Measurements from ENCODE around the gene B3GNT7. TPM values are rescaled to one million over a fixed set of nuclear protein-coding genes. Genes with fewer than 3 reads are reported as not detected.

B3GNT7 gene
- total RNA-seq, 1 donor from 2014 or later: 0.90 TPM

- Histone ChIP-seq H4K20me1 (ENCODE audit: low read depth) (no peaks in the 10 kb centered on the region), H3K4me2 (no peak overlapping the region), H2AFZ (replicated peaks) (no peak overlapping the region), H3K4me3 (no peak overlapping the region), H3K4me1 (no peaks in the 10 kb centered on the region), H3K27me3 (no peaks in the 10 kb centered on the region), H3F3A (ENCODE audit: low read depth) (no peaks in the 10 kb centered on the region), H3K9ac (no peak overlapping the region), H3K79me2 (ENCODE audit: low read depth) (no peaks in the 10 kb centered on the region), H3K9me3 (ENCODE audit: low read depth) (no peaks in the 10 kb centered on the region), H3K36me3 (no peaks in the 10 kb centered on the region), H3K27ac (no peak overlapping the region)
- TF ChIP-seq EZH2 (IDR thresholded peaks at IDR 0.05) (no peak), EZH2phosphoT487 (IDR thresholded peaks at IDR 0.05) (no peak), CTCF (IDR thresholded peaks at IDR 0.05) (no peak)
- H3K27ac Mint-ChIP-seq: no peak overlapping the region
- H3K36me3 Mint-ChIP-seq: no peaks in the 10 kb centered on the region
- H3K27me3 Mint-ChIP-seq (ENCODE audit: insufficient read depth, low read depth): no peaks in the 10 kb centered on the region
- H3K4me3 Mint-ChIP-seq: no peak overlapping the region
- peaks cover 3% of the 10 kb centered on the region for H3K9me3 Mint-ChIP-seq
- DNase-seq (ENCODE audit: low spot score): no peak
- H3K4me1 Mint-ChIP-seq: no peaks in the 10 kb centered on the region
Measured at GRCh38 chr2:231422056-231422455, 26.5 kb downstream of the B3GNT7 start.

- H3K4me1 Mint-ChIP-seq: no peaks in the 10 kb centered on the region
- H3K36me3 Mint-ChIP-seq: no peaks in the 10 kb centered on the region
- DNase-seq (ENCODE audit: low spot score): no peak
Measured at GRCh38 chr2:231423176-231423575, 27.7 kb downstream of the B3GNT7 start.

GRCh38 chr2:231425291-231425810 lies 29.8 kb downstream of the B3GNT7 start:
- Histone ChIP-seq H3F3A (ENCODE audit: low read depth) (no peaks in the 10 kb centered on the region), H3K36me3 (no peaks in the 10 kb centered on the region), H3K9me3 (ENCODE audit: low read depth) (no peaks in the 10 kb centered on the region), H3K27ac (no peak overlapping the region), H2AFZ (replicated peaks) (peak overlapping the region; percentile 19), H3K27me3 (no peaks in the 10 kb centered on the region), H3K4me2 (no peak overlapping the region), H3K4me3 (no peak overlapping the region), H3K79me2 (ENCODE audit: low read depth) (no peaks in the 10 kb centered on the region), H3K4me1 (no peaks in the 10 kb centered on the region), H4K20me1 (ENCODE audit: low read depth) (no peaks in the 10 kb centered on the region), H3K9ac (no peak overlapping the region)
- Mint-ChIP-seq H3K27me3 (ENCODE audit: insufficient read depth, low read depth) (peaks cover 3% of the 10 kb centered on the region), H3K9me3 (peaks cover 3% of the 10 kb centered on the region), H3K36me3 (no peaks in the 10 kb centered on the region), H3K4me3 (no peak overlapping the region), H3K4me1 (peaks cover 2% of the 10 kb centered on the region), H3K27ac (no peak overlapping the region)
- DNase-seq (ENCODE audit: low spot score): no peak
- TF ChIP-seq EZH2 (IDR thresholded peaks at IDR 0.05) (no peak), EZH2phosphoT487 (IDR thresholded peaks at IDR 0.05) (no peak), CTCF (IDR thresholded peaks at IDR 0.05) (no peak)

More at GRCh38 chr2:231423176-231423575, 27.7 kb downstream of the B3GNT7 start:
- TF ChIP-seq EZH2 (IDR thresholded peaks at IDR 0.05) (no peak), CTCF (IDR thresholded peaks at IDR 0.05) (no peak), EZH2phosphoT487 (IDR thresholded peaks at IDR 0.05) (no peak)
- H3K27me3 ChIP-seq: no peaks in the 10 kb centered on the region
- Mint-ChIP-seq H3K4me3 (no peak overlapping the region), H3K9me3 (peaks cover 3% of the 10 kb centered on the region), H3K27me3 (ENCODE audit: insufficient read depth, low read depth) (no peaks in the 10 kb centered on the region), H3K27ac (no peak overlapping the region)
- H3F3A ChIP-seq (ENCODE audit: low read depth): no peaks in the 10 kb centered on the region
- no peak overlapping the region for H3K4me2 ChIP-seq
- no peak overlapping the region for H3K27ac ChIP-seq
- H3K4me1 ChIP-seq: no peaks in the 10 kb centered on the region
- H3K4me3 ChIP-seq: no peak overlapping the region
- no peaks in the 10 kb centered on the region for H3K36me3 ChIP-seq
- H3K9me3 ChIP-seq (ENCODE audit: low read depth): no peaks in the 10 kb centered on the region
- H4K20me1 ChIP-seq (ENCODE audit: low read depth): no peaks in the 10 kb centered on the region
- H3K79me2 ChIP-seq (ENCODE audit: low read depth): no peaks in the 10 kb centered on the region
- H3K9ac ChIP-seq: no peak overlapping the region
- H2AFZ ChIP-seq (replicated peaks): no peak overlapping the region

All from neural progenitor cell (in vitro differentiated cells).